HEK293 (cell line): Measurements from ENCODE around the gene EXOC3.

ENCODE experiments used
- CTCF ChIA-PET: fragments of 350-600 bp; formaldehyde crosslinking; extraction: SDS; loops from one replicate; lab custom pipeline; 2021; ENCODE audit warnings: antibody characterized with exemption; lab: Yijun Ruan, JAX
- POLR2A ChIA-PET: fragments of 300-600 bp; formaldehyde crosslinking; extraction: SDS; loops from one replicate; lab custom pipeline; 2020; ENCODE audit warnings: antibody characterized with exemption, inconsistent platforms; lab: Yijun Ruan, JAX
- H3K27ac ChIP-seq: fragments of 200-500 bp; sonication (Bioruptor generic); 2 replicates; pipeline ENCODE4 v1.5.1; 2014; ENCODE audit warnings: low read depth, low read length, control low read depth, inconsistent platforms; ENCODE audit errors: extremely low read depth
- H3K36me3 ChIP-seq, 2 experiments: fragments of 200-500 bp in 1 of 2; sonication (Bioruptor generic) in 1 of 2; 1 replicate in 1 of 2; 2 replicates in 1 of 2; pipeline ENCODE4 v1.5.1; 2014 to 2017; ENCODE audit warnings: inconsistent platforms in 2 of 2, low read length in 2 of 2; ENCODE audit not compliant: control insufficient read depth in 2 of 2, insufficient read depth in 1 of 2
- H3K4me1 ChIP-seq: fragments of 200-500 bp; sonication (Bioruptor generic); 2 replicates; pipeline ENCODE4 v1.5.1; 2014; ENCODE audit warnings: mild to moderate bottlenecking, low read length, inconsistent platforms; ENCODE audit not compliant: control insufficient read depth, insufficient read depth
- H3K4me3 ChIP-seq: 2 replicates; pipeline ENCODE4 v1.5.1; 2011; ENCODE audit warnings: low read depth, mild to moderate bottlenecking, control low read depth, low read length, moderate library complexity
- H3K9me3 ChIP-seq: fragments of 200-500 bp; sonication (Bioruptor generic); 2 replicates; pipeline ENCODE4 v1.5.1; 2014; ENCODE audit warnings: low read depth, low read length, inconsistent platforms; ENCODE audit not compliant: control insufficient read depth, insufficient read depth
- GLIS1 ChIP-seq: fragments of 450-650 bp; formaldehyde crosslinking; IDR thresholded peaks from 2 replicates; pipeline ENCODE4 v1.5.1; 2016; ENCODE audit warnings: missing biosample characterization, missing genetic modification characterization
- GLIS2 ChIP-seq: fragments of 450-650 bp; formaldehyde crosslinking; IDR thresholded peaks from 2 replicates; pipeline ENCODE4 v1.5.1; 2016; ENCODE audit warnings: missing biosample characterization, missing genetic modification characterization
- HOXA7 ChIP-seq: sonication (generic); formaldehyde crosslinking; IDR thresholded peaks from 2 replicates; pipeline ENCODE4 v1.8.1; 2022; ENCODE audit warnings: missing genetic modification reagents, borderline replicate concordance
- IKZF3 ChIP-seq: fragments of 450-650 bp; IDR thresholded peaks from 2 replicates; pipeline ENCODE4 v1.5.0; 2018; ENCODE audit warnings: missing biosample characterization, mild to moderate bottlenecking, missing genetic modification characterization, moderate library complexity
- KLF1 ChIP-seq: fragments of 450-650 bp; formaldehyde crosslinking; IDR thresholded peaks from 2 replicates; pipeline ENCODE4 v1.5.1; 2016; ENCODE audit warnings: missing biosample characterization, missing genetic modification characterization
- ZEB2 ChIP-seq: fragments of 450-650 bp; formaldehyde crosslinking; IDR thresholded peaks from 2 replicates; pipeline ENCODE4 v1.5.1; 2016; ENCODE audit warnings: missing biosample characterization, missing genetic modification characterization
- ZFP37 ChIP-seq: fragments of 450-650 bp; formaldehyde crosslinking; IDR thresholded peaks from 2 replicates; pipeline ENCODE4 v1.5.1; 2016; ENCODE audit warnings: missing biosample characterization, missing genetic modification characterization
- ZNF112 ChIP-seq: fragments of 450-650 bp; formaldehyde crosslinking; IDR thresholded peaks from 2 replicates; pipeline ENCODE4 v1.5.0; 2017; ENCODE audit warnings: missing biosample characterization, missing genetic modification characterization
- ZNF138 ChIP-seq: fragments of 450-650 bp; formaldehyde crosslinking; IDR thresholded peaks from 2 replicates; pipeline ENCODE4 v1.5.1; 2016; ENCODE audit warnings: missing biosample characterization, missing genetic modification characterization, borderline replicate concordance
- ZNF223 ChIP-seq: fragments of 450-650 bp; formaldehyde crosslinking; IDR thresholded peaks from 2 replicates; pipeline ENCODE4 v1.5.1; 2016; ENCODE audit warnings: missing biosample characterization, missing genetic modification characterization
- ZNF501 ChIP-seq: fragments of 450-650 bp; formaldehyde crosslinking; IDR thresholded peaks from 2 replicates; pipeline ENCODE4 v1.5.1; 2016; ENCODE audit warnings: missing biosample characterization, missing genetic modification characterization
- ZNF560 ChIP-seq: fragments of 450-650 bp; formaldehyde crosslinking; IDR thresholded peaks from 2 replicates; pipeline ENCODE4 v1.5.1; 2017; ENCODE audit warnings: missing biosample characterization, missing genetic modification characterization, borderline replicate concordance
- ZNF571 ChIP-seq: fragments of 450-650 bp; formaldehyde crosslinking; IDR thresholded peaks from 2 replicates; pipeline ENCODE4 v1.5.0; 2017; ENCODE audit warnings: missing biosample characterization, missing genetic modification characterization
- ZNF600 ChIP-seq: fragments of 450-650 bp; formaldehyde crosslinking; IDR thresholded peaks from 2 replicates; pipeline ENCODE4 v1.5.1; 2016; ENCODE audit warnings: missing biosample characterization, missing genetic modification characterization
- ZNF677 ChIP-seq: fragments of 450-650 bp; IDR thresholded peaks from 2 replicates; pipeline ENCODE4 v1.5.0; 2018; ENCODE audit warnings: missing biosample characterization, mild to moderate bottlenecking, missing genetic modification characterization, moderate library complexity
- ZNF76 ChIP-seq: fragments of 450-650 bp; formaldehyde crosslinking; IDR thresholded peaks from 2 replicates; pipeline ENCODE4; 2016; ENCODE audit warnings: low read depth, missing biosample characterization, missing genetic modification characterization, borderline replicate concordance
- ZNF837 ChIP-seq: fragments of 450-650 bp; formaldehyde crosslinking; IDR thresholded peaks from 2 replicates; pipeline ENCODE4 v1.5.1; 2016; ENCODE audit warnings: missing biosample characterization, missing genetic modification characterization
- ZSCAN23 ChIP-seq: fragments of 450-650 bp; formaldehyde crosslinking; IDR thresholded peaks from 2 replicates; pipeline ENCODE4 v1.5.1; 2016; ENCODE audit warnings: missing biosample characterization, missing genetic modification characterization
- TF ChIP-seq, protein P1 (sequence below): fragments of 450-650 bp; formaldehyde crosslinking; IDR thresholded peaks from 2 replicates; pipeline ENCODE4 v1.5.1; 2016; ENCODE audit warnings: missing biosample characterization, missing genetic modification characterization, borderline replicate concordance
- TF ChIP-seq, protein P2 (sequence below): fragments of 450-650 bp; formaldehyde crosslinking; IDR thresholded peaks from 2 replicates; pipeline ENCODE4 v1.5.1; 2016; ENCODE audit warnings: missing biosample characterization, missing genetic modification characterization, borderline replicate concordance

The EXOC3 gene

DNA sequence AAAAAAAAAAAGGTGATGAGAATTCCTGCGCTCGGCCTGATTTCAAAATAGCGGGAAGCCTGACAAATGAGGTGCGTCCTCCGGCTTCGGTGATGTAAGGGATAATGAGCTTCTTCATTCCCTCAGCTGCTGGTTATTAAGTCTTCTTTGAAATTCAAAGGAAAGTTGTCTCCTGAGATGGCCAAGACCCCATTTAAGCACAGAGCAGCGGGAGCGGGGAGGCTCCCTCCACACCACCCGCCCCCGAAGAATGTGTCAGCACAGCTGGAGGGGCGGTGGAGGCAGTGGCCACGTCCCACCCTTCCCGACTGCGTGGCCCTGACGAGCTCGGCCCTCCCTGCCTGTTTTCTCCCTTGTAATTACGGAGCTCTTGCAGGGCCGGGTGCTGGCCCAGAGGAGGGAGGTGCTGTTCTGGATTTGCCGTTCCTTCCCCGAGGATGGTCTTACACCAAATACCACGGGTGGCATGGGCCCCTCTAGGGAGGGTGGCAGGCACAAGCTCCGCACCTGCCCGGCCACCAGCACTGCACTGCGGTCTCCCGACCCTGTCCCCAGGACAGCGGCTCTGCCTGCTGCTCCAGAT is 50.2 kb downstream of the EXOC3 start:
- POLR2A ChIA-PET: interaction anchor here (0.7 kb wide), 1 partner anchor 381 kb away, joined by 4 read pairs; no protein-coding TSS in a partner anchor
- Histone ChIP-seq H3K36me3 (no peaks in the 10 kb centered on the region), H3K4me3 (no peak overlapping the region), H3K9me3 (no peaks in the 10 kb centered on the region), H3K27ac (no peak overlapping the region), H3K4me1 (no peaks in the 10 kb centered on the region)
- no peak for TF ChIP-seq ZNF501 (tag by site-specific recombination)
- no peak for TF ChIP-seq ZNF837 (tag by site-specific recombination)
- TF ChIP-seq ZNF600 (tag by site-specific recombination): peak; percentile 61; the same call in 1 of the 2 replicates
- TF ChIP-seq KLF1 (tag by site-specific recombination): peak; percentile 56
- TF ChIP-seq ZNF571 (tag by site-specific recombination): no peak
- no peak for TF ChIP-seq ZNF677 (tag by site-specific recombination)
- CTCF ChIA-PET: interaction anchor here (0.6 to 0.7 kb wide), 2 partner anchors 61 to 402 kb away, joined by 3 to 4 read pairs; no protein-coding TSS in a partner anchor

DNA sequence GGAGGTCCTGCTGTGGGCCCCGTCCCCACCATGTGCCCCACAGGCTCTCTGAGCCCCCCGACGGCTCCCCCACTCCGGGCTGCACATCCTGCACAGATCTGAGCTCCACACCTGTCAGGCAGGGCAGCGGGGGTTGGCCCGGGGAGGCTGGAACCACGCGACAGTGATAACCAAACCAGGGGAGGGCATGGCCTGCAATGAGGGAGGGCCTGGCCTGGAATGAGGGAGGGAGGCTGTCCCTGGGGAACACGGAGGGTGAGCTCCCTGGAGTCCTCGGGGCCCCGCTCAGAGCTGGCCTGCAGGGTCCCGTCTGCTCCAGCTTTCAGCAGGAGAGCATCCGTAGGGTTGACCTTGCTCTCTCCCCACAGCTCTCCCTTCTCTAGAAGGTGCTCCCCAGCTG is 50.8 kb downstream of the EXOC3 start:
- ChIA-PET POLR2A (no interaction called here), CTCF (no interaction called here)
- TF ChIP-seq ZNF76 (tag by site-specific recombination): no peak
- peak; percentile 47 for TF ChIP-seq GLIS1 (tag by site-specific recombination)
- Histone ChIP-seq H3K36me3 (no peaks in the 10 kb centered on the region), H3K27ac (no peak overlapping the region), H3K9me3 (no peaks in the 10 kb centered on the region), H3K4me3 (no peak overlapping the region), H3K4me1 (no peaks in the 10 kb centered on the region)

DNA sequence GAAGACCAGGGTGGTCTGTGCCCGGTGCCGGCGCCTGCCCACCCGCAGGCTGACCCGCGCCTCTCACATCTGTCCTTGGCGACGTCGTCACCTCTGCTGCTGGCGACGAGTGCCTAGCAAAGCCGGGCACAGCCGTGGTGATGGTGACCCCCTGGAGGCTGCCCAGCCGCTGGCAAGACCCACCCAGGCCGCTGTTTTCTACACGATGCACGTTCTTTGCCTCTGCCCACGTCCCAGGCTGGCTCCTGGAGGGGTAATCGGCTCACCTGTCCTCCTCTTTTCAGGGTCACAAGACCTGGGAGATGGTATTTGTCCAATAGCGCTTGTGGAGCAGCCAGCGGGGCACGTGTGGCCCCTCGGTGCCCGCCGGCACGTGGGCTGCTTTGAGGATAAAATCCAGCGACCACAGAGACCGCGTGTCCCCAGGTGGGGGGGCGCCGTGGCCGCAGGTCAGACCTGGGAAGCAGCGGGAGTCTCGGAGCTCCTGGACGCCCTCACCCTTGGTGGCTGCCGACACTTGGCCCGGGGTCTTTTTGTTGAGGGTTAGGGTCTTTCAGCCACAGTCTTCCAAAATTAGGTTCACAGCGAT is 51.8 kb downstream of the EXOC3 start:
- no peaks in the 10 kb centered on the region for H3K36me3 ChIP-seq
- ChIA-PET CTCF (no interaction called here), POLR2A (no interaction called here)
- no peak overlapping the region for H3K27ac ChIP-seq
- H3K9me3 ChIP-seq: no peaks in the 10 kb centered on the region
- no peak overlapping the region for H3K4me3 ChIP-seq
- no peaks in the 10 kb centered on the region for H3K4me1 ChIP-seq
- TF ChIP-seq ZNF112 (tag by site-specific recombination): no peak
- no peak for TF ChIP-seq HOXA7 (CRISPR knock-in tag)
- TF ChIP-seq, protein P1, sequence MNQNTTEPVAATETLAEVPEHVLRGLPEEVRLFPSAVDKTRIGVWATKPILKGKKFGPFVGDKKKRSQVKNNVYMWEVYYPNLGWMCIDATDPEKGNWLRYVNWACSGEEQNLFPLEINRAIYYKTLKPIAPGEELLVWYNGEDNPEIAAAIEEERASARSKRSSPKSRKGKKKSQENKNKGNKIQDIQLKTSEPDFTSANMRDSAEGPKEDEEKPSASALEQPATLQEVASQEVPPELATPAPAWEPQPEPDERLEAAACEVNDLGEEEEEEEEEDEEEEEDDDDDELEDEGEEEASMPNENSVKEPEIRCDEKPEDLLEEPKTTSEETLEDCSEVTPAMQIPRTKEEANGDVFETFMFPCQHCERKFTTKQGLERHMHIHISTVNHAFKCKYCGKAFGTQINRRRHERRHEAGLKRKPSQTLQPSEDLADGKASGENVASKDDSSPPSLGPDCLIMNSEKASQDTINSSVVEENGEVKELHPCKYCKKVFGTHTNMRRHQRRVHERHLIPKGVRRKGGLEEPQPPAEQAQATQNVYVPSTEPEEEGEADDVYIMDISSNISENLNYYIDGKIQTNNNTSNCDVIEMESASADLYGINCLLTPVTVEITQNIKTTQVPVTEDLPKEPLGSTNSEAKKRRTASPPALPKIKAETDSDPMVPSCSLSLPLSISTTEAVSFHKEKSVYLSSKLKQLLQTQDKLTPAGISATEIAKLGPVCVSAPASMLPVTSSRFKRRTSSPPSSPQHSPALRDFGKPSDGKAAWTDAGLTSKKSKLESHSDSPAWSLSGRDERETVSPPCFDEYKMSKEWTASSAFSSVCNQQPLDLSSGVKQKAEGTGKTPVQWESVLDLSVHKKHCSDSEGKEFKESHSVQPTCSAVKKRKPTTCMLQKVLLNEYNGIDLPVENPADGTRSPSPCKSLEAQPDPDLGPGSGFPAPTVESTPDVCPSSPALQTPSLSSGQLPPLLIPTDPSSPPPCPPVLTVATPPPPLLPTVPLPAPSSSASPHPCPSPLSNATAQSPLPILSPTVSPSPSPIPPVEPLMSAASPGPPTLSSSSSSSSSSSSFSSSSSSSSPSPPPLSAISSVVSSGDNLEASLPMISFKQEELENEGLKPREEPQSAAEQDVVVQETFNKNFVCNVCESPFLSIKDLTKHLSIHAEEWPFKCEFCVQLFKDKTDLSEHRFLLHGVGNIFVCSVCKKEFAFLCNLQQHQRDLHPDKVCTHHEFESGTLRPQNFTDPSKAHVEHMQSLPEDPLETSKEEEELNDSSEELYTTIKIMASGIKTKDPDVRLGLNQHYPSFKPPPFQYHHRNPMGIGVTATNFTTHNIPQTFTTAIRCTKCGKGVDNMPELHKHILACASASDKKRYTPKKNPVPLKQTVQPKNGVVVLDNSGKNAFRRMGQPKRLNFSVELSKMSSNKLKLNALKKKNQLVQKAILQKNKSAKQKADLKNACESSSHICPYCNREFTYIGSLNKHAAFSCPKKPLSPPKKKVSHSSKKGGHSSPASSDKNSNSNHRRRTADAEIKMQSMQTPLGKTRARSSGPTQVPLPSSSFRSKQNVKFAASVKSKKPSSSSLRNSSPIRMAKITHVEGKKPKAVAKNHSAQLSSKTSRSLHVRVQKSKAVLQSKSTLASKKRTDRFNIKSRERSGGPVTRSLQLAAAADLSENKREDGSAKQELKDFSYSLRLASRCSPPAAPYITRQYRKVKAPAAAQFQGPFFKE (tag by site-specific recombination): no peak
- TF ChIP-seq IKZF3 (tag by site-specific recombination): no peak
- TF ChIP-seq ZNF560 (tag by site-specific recombination): no peak
- TF ChIP-seq ZNF501 (tag by site-specific recombination): no peak
- TF ChIP-seq ZNF138 (tag by site-specific recombination): no peak
- TF ChIP-seq ZSCAN23 (tag by site-specific recombination): no peak
- no peak for TF ChIP-seq ZEB2 (tag by site-specific recombination)
- TF ChIP-seq, protein P2, sequence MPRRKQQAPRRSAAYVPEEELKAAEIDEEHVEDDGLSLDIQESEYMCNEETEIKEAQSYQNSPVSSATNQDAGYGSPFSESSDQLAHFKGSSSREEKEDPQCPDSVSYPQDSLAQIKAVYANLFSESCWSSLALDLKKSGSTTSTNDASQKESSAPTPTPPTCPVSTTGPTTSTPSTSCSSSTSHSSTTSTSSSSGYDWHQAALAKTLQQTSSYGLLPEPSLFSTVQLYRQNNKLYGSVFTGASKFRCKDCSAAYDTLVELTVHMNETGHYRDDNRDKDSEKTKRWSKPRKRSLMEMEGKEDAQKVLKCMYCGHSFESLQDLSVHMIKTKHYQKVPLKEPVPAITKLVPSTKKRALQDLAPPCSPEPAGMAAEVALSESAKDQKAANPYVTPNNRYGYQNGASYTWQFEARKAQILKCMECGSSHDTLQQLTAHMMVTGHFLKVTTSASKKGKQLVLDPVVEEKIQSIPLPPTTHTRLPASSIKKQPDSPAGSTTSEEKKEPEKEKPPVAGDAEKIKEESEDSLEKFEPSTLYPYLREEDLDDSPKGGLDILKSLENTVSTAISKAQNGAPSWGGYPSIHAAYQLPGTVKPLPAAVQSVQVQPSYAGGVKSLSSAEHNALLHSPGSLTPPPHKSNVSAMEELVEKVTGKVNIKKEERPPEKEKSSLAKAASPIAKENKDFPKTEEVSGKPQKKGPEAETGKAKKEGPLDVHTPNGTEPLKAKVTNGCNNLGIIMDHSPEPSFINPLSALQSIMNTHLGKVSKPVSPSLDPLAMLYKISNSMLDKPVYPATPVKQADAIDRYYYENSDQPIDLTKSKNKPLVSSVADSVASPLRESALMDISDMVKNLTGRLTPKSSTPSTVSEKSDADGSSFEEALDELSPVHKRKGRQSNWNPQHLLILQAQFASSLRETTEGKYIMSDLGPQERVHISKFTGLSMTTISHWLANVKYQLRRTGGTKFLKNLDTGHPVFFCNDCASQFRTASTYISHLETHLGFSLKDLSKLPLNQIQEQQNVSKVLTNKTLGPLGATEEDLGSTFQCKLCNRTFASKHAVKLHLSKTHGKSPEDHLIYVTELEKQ (tag by site-specific recombination): no peak
- no peak for TF ChIP-seq ZFP37 (tag by site-specific recombination)
- TF ChIP-seq GLIS2 (tag by site-specific recombination): no peak
- TF ChIP-seq ZNF223 (tag by site-specific recombination): no peak
